Activated CD4-positive, alpha-beta T cell treated with anti-CD3 and anti-CD28 coated beads, Interleukin-2, Interleukin-6, amounts not matched to agents 100 ng/mL and 50 ng/mL, durations not matched to agents 16 hours and 8 hours (primary cell): ENCODE data around the gene HYDIN.
"Not testable (repeated sequence)": the region's sequence is repeated elsewhere in the genome, so short reads cannot be mapped to it uniquely, and the experiment has no call there.

ENCODE experiments used
- DNase-seq: peaks from one replicate; pipeline ENCODE4 v3.0.0-alpha.2; 2020

Gene HYDIN

GRCh38 chr16:71080777-71081176 is 149.7 kb downstream of the HYDIN start:
- DNase-seq: not testable (repeated sequence)

DNA sequence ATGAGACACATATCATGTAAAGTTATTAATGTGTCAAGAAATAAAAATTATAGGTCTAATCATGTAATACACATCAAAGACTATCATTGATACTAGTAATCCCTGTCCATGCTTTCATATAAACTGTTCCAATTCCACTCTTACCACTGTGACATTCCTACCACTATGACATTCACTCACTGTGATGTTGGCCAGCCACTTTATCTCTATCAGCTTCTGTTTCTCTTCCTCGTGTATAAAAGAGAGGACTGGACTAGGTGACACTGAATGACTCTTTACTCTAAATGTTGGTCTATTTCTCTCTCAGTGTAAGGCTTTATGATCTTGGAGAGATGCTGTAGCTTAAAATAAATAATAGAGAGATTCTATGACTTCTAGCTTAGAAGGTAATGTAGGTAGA is 150.3 kb downstream of the HYDIN start:
- DNase-seq: not testable (repeated sequence)

GRCh38 chr16:71070651-71071050 is 159.9 kb downstream of the HYDIN start:
- not testable (repeated sequence) for DNase-seq

DNA sequence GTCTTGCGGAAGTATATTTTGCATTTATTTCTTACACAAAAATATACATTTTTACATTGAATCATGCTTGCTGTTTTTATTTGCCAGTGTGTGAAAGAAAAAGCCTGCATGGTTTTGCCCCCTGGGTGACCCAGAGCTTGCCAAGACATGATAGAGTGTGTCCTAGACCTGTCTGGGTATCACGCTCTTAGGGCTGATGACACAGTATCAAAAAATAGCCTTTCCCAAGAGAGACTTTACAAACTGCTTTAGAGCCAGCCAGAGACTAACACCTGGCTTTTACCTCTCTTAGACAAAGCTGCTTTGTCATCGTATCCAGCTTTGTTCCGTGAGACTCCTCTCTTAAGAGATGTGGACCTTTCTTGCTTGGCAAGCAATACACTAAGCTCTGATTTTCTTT is 160.7 kb downstream of the HYDIN start:
- DNase-seq: not testable (repeated sequence)

- DNase-seq: not testable (repeated sequence)
Observed at GRCh38 chr16:71053897-71054609, 176.5 kb downstream of the HYDIN start.

DNA sequence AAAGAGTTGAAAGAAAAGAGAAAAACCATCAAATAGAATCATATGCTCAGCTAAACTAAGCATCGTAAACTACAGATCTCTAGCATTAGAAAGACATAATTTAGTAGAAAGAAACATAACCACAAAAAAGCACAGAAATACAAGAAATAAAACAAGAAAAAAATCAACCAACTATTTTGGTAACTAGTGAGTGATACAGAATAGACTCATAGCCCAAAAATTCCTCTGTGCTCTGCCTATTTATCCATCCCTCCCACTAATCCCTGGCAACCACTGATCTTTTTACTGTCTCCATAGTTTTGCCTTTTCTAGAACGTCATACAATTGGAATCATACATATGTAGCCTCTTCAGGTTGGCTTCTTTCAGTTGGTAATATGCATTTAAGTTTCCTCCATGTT is 180.2 kb downstream of the HYDIN start:
- DNase-seq: not testable (repeated sequence)

- not testable (repeated sequence) for DNase-seq
Observed at GRCh38 chr16:71039368-71040111, 191.0 kb downstream of the HYDIN start.

DNA sequence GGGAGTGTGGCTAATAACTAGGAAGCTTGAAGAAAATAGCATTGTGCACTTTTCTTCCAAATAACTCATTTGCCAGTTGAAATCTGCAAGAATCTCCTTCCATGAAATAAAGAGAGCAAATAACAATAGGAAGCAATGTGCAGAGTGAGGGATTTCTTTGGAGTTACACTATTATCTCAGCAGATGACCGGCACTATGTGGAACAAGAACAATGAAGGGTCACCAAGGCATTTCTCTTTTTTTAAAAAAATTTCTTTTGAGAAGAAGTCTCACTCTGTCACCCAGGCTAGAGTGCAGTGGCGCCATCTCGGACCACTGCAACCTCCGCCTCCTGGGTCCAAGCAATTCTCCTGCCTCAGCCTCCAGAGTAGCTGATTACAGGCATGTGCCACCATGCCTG is 192.1 kb downstream of the HYDIN start:
- not testable (repeated sequence) for DNase-seq

GRCh38 chr16:71037987-71038386 is 192.5 kb downstream of the HYDIN start:
- not testable (repeated sequence) for DNase-seq

DNA sequence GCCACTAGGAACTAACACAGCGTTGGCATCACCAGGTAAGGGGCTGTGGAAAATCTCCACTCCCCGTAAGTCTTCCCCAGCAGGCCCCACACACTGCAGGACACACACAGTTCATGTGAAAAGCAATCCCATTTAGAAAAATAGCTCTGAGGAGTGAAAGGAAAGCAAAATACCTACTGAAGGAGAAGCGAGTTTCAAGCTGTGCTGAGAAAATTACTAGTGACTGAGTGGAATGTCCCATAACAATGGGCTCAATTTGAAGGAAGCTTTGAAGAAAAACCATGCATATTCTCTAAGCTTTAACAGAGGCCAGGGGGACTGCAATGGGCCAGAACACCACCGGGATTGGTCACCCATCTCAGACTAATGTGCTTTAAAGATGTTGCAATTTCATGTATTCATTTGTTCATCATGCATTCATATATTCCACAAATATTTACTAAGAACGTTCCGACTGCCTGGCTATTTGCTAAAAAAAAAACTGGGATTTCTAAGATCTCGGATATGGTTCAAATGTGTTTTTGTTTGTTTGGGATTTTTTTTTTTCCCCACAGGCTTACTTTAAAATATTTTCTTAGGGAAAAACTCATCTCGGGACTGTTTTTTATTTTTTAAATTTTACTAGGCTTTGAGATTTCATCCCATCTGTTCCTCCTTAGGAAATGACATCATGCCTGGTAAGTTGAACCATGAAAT is 202.3 kb downstream of the HYDIN start:
- DNase-seq: not testable (repeated sequence)

GRCh38 chr16:71027511-71027910 is 203.0 kb downstream of the HYDIN start:
- not testable (repeated sequence) for DNase-seq

- DNase-seq: not testable (repeated sequence)
Observed at GRCh38 chr16:71023851-71024439, 206.6 kb downstream of the HYDIN start.

DNA sequence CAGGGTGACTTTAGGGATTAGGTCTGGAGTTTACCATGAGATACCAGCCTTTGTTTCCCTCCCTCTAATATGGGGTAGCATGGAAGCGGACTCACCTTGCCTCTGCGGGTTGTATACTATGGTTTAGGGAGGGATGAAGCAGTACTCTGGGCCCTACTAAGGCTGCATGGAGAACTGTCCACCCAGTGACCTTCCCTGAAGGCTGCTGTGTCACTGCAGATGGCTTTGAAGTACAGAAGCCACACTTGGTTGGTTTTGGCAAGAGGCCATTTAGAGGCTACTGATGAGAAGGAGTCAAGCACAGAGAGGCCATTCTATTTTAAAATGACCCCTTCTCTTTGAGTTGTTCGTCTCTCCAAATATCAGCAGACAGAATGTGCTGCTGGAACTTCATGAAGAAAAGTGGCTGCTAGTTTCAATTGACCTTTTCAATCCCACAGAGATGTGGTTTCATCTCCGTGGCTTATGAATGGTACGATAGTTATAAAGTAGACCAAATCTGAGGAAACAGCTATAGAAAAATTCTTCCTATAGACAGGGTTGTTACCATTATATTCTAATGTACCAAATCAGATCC is 208.5 kb downstream of the HYDIN start:
- not testable (repeated sequence) for DNase-seq

DNA sequence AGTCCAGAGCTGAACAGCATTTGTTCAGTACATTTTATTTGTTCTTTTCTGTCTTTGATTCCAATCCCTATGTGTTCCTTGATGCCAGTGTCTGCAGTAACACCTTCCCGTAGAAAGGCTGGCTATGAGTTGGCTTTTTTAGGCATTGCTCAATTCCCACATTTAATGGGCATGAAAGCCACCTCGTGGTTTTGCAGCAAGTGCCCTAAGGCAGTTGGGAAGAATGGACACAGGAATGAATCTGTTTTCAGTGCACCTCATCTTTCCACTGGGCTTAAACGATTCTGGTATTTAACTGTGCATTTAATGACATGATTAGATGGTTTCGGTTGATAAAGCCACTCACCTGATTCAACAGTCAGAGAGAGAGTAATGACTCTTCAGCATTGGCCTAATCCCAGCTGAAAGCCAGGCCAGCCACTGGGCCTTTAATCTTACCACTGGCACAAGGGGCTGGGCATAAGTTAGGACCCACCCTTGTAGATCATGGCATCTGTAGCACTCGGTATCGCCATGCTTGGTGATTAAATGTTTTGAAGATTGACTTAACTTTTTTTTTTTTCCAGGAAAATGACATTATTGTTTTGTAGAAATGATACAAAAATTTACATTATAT is 211.3 kb downstream of the HYDIN start:
- not testable (repeated sequence) for DNase-seq

- not testable (repeated sequence) for DNase-seq
Observed at GRCh38 chr16:71015419-71015818, 215.1 kb downstream of the HYDIN start.

GRCh38 chr16:71009440-71010223 is 220.9 kb downstream of the HYDIN start:
- DNase-seq: not testable (repeated sequence)

DNA sequence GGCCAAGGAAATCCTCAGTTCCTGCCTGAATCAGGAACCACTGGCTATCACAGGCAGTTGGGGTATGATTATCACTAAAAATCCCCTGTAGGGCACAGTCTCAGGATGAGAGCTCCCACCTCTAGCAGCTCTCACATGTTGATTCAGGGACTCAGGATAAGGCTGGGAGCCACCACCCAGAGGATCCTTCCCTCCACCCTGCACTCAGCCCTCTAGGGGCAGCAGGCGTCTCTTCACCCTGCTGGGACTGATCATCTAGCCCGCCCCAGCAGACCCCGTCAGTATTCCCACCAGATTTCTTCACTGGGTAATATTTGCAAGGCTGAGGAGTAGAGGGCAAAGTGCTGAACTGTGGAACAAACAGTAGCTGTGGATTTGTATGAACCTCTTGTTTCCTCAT is 224.0 kb downstream of the HYDIN start:
- DNase-seq: not testable (repeated sequence)

DNA sequence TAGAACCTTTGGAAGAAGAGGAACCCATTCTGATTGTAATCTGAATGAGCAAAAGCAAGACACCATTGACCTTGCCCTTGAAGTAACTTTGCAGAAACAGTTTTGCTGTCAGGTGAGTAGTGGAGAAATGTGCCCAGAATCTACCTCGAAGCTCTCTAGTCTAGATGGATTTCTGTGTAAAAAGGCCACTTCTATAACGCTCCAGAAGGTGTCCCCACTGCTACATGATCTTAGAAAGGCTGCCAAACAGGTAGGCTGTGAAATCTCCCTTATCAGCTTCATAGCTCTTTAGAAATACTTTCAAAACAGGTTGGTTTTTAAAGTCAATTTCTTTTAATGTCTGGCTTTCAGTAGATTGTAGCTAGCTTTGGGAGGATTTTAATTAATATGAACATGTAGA is 230.8 kb downstream of the HYDIN start:
- DNase-seq: not testable (repeated sequence)

DNA sequence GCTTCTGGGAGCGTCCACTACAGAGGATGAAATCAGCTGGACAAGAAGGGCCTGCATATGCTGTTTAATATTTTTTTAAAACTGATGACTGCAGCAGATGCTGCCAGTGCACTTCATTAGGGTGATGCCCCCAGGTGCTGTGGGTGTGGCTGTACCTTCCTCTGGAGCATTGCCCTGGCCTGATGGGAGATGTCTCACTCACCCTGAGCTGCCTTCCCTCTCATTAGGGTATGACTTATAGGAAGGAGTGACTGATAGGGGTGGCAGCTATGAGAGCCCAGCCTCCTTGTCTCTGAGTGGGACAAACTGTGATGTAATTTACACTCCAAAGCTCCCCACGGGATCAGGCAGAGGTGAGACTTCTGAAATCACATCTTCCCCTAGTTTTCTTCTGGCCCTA is 234.7 kb downstream of the HYDIN start:
- DNase-seq: not testable (repeated sequence)

DNA sequence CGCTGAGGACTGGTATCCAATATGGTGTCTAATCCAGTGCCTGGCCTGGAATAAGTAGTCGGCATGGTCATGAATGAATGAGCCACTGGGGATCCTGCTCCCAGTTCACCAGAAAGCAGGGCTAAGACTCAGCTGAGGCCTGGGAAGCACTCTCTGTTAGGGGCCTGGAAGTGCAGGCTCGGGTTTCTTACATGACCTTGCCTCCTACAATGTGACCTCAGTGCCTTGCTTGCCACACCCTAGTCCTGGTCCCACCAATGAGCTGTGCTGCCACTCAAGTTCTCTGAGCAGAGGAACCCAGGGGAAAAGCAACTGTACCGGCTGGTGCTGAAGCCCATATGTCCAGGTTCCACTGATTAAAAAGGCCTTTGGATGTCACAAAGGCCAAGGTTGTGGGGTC is 238.0 kb downstream of the HYDIN start:
- not testable (repeated sequence) for DNase-seq

DNA sequence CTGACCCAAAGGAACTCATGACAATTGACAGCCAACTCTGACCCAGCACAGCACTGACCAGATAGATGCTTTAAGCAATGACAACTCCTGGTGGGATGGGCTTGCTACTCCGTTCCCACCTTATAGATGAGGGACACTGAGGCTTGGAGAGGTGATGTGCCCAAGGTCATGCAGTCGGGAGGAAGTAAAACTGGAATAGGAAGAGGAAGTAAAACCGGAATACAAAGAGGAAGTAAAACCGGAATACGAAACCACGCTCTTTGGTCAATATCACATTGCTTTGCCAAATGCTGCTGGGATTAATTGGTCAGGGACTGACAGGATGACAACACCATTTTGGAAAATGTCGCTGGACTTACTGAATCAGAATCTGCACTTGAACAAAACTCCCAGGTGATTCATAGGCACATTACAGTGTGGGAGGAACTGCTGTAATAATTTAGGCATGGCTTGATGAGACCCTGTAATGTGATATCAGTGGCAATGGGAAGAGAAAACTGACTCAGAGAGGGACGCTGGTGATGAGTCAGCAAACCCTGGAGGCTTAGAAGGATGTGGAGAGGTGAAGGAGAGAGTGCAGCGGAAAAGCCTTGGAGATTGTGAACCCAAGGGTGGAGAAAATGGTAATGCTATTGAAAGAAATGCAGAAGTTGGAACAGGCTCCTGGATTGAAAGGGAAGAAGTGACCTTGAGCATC is 243.4 kb downstream of the HYDIN start:
- not testable (repeated sequence) for DNase-seq
